Measurements from ENCODE around the gene NLGN1. TPM values are rescaled to one million over a fixed set of nuclear protein-coding genes. Genes with fewer than 3 reads are reported as not detected.

NLGN1 gene
- total RNA-seq, 4 donors from 2014 or later: 12.9 to 20.9 (median 18.0) TPM

DNA sequence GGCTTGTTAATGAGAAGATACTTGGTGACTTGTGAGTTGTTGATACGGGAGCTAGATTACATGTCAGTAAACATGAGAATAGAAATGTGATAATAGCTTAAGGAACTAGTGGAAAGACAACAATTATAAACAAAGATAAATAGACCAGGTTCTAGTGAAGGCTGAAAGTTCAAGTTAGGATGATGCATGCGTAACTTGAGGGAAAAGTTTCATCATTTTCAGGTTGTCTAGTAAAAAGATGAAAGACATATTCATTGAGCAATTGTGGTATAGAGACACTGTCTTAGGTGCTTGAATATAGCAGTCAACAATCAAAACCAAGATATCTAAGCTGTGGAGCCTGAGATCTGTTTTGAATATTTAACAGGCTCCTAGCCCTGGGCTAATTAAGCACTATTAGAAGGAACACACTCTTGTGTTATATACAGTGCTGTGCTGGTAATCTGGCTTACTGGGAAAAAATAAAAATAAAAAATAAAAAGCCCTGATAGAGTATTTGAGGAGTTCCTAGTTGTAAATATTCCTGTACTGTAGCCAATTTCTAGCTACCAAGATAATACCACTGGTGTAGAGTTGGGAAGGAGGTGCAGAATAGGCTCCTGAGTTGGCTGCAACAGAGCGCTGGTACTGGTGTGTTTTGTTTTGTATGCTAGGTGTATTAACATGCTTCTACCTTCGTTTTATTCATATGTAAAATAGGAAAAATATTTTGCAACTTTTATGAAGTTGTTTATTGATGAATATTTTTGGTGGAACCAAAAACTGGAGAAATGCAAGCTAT lies 68.5 kb downstream of the NLGN1 start:
- Histone ChIP-seq H3K9me3 (no peaks in the 10 kb centered on the region), H3K4me1 (no peaks in the 10 kb centered on the region), H3K4me3 (no peak overlapping the region), H3K27me3 (no peaks in the 10 kb centered on the region), H3K27ac (replicated peaks in 1 of 4) (no peak overlapping the region), H3K36me3 (no peaks in the 10 kb centered on the region)
- 87% methylated on average over 4 of the region's 4 CpGs for WGBS
- intact Hi-C loops (cut with DNase I): no loop called here
- no peak for DNase-seq (ENCODE audit: extremely low spot score)
- TF ChIP-seq, protein P1, sequence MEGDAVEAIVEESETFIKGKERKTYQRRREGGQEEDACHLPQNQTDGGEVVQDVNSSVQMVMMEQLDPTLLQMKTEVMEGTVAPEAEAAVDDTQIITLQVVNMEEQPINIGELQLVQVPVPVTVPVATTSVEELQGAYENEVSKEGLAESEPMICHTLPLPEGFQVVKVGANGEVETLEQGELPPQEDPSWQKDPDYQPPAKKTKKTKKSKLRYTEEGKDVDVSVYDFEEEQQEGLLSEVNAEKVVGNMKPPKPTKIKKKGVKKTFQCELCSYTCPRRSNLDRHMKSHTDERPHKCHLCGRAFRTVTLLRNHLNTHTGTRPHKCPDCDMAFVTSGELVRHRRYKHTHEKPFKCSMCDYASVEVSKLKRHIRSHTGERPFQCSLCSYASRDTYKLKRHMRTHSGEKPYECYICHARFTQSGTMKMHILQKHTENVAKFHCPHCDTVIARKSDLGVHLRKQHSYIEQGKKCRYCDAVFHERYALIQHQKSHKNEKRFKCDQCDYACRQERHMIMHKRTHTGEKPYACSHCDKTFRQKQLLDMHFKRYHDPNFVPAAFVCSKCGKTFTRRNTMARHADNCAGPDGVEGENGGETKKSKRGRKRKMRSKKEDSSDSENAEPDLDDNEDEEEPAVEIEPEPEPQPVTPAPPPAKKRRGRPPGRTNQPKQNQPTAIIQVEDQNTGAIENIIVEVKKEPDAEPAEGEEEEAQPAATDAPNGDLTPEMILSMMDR (IDR thresholded peaks at IDR 0.05): no peak
- TF ChIP-seq POLR2A (IDR thresholded peaks at IDR 0.05; ENCODE audit: low read depth): no peak
- TF ChIP-seq POLR2AphosphoS5 (IDR thresholded peaks at IDR 0.05): no peak
- TF ChIP-seq EP300 (IDR thresholded peaks at IDR 0.05): no peak

DNA sequence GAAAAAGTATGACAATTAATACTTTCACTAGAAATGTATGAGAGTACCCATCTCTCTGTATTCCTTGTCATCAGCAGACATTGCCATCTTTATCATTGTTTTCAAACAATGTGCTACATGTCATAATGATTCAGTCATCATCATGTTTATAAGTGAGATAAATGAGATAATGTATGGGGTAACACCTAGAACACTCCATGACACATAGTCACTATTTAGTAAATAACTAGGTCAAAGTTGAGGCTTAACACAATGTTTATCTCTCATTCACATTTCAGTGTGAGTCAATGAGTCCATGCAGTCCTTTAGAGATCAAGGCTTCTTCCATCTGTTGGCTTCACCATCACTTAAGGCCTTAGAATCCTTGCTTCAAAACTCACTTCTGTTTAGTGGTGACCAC lies 70.0 kb downstream of the NLGN1 start:
- no peaks in the 10 kb centered on the region for H3K36me3 ChIP-seq
- no peak overlapping the region for H3K4me3 ChIP-seq
- H3K27ac ChIP-seq (replicated peaks in 1 of 4): no peak overlapping the region
- H3K27me3 ChIP-seq: no peaks in the 10 kb centered on the region
- intact Hi-C loops (cut with DNase I): no loop called here
- H3K4me1 ChIP-seq: no peaks in the 10 kb centered on the region
- no peaks in the 10 kb centered on the region for H3K9me3 ChIP-seq
- DNase-seq (ENCODE audit: extremely low spot score): no peak
- TF ChIP-seq POLR2AphosphoS5 (IDR thresholded peaks at IDR 0.05): no peak
- no peak for TF ChIP-seq EP300 (IDR thresholded peaks at IDR 0.05)
- TF ChIP-seq, protein P1 (IDR thresholded peaks at IDR 0.05): no peak
- no peak for TF ChIP-seq POLR2A (IDR thresholded peaks at IDR 0.05; ENCODE audit: low read depth)

DNA sequence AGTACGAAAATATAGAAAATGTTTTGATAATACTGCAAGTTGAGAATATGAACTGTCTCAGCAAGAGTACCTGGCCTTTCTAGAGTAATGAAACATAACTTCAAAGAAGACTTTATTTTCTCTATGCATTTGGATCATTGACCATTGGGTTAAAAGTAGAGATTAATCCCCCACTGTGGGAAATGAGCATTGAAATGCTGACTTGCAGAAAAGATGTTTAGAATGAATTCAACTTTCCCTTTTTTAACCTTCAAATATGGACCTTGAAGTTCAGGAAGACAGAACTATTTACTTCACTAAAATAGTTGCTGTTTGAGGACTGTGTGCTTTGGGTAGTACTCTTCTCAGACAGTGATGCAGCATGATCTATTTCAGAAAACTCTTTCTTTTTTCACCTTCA lies 75.7 kb downstream of the NLGN1 start:
- 86% methylated on average over 1 of the region's 1 CpG for WGBS
- TF ChIP-seq EP300 (IDR thresholded peaks at IDR 0.05) (no peak), POLR2A (IDR thresholded peaks at IDR 0.05; ENCODE audit: low read depth) (no peak), POLR2AphosphoS5 (IDR thresholded peaks at IDR 0.05) (no peak)
- TF ChIP-seq, protein P1 (IDR thresholded peaks at IDR 0.05): no peak

DNA sequence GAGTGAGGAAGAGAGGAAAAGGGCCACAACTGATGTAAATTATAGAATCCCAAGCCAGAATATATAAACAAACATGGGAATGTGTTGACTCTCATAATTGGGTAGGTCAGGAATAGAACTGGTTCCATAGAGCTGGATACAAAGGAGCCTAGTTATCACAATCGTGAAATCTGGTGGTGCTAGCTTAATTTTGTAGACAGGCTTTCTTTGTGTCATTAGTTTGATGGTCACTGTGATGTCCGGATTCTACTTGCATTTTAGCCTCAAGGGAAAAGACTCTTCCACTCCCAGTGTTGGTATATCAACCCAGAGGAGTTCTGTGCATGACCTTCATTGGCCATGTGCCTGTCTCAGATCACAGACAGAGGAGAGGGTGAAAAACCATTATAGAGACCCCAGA lies 81.8 kb downstream of the NLGN1 start:
- Histone ChIP-seq H3K9me3 (no peaks in the 10 kb centered on the region), H3K4me3 (no peak overlapping the region), H3K27me3 (no peaks in the 10 kb centered on the region), H3K27ac (replicated peaks in 1 of 4) (no peak overlapping the region), H3K4me1 (no peaks in the 10 kb centered on the region), H3K36me3 (no peaks in the 10 kb centered on the region)
- DNase-seq (ENCODE audit: extremely low spot score): no peak
- WGBS: 62% methylated on average over 2 of the region's 2 CpGs
- intact Hi-C loops (cut with DNase I): no loop called here
- no peak for TF ChIP-seq POLR2A (IDR thresholded peaks at IDR 0.05; ENCODE audit: low read depth)
- TF ChIP-seq POLR2AphosphoS5 (IDR thresholded peaks at IDR 0.05): no peak
- TF ChIP-seq, protein P1 (IDR thresholded peaks at IDR 0.05): no peak
- TF ChIP-seq EP300 (IDR thresholded peaks at IDR 0.05): no peak

More for the DNA sequence above, 75.7 kb downstream of the NLGN1 start:
- intact Hi-C loops (cut with DNase I): no loop called here
- Histone ChIP-seq H3K9me3 (no peaks in the 10 kb centered on the region), H3K36me3 (no peaks in the 10 kb centered on the region), H3K27me3 (no peaks in the 10 kb centered on the region), H3K4me1 (no peaks in the 10 kb centered on the region), H3K4me3 (no peak overlapping the region), H3K27ac (replicated peaks in 1 of 4) (no peak overlapping the region)
- no peak for DNase-seq (ENCODE audit: extremely low spot score)
